Measurements from ENCODE around the gene OSTC.

DNA sequence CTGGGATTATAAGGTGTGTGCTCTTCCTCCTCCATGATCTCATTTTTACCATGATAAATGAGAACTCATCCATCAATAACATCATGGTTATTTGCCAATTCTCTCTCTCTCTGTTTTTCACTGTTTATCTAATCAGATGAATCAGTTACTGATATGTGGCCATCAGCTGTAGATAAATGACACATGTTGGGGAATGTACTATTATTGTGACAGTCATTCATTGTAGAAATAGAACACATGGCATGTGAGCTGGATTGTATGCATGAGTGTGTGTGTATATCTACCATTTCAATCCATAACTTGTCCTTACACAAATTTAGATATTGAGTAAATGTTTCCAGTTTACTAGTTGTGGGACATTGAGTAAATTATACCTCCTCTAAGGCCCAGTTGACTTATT, 53.0 kb downstream of the OSTC start:
- TF ChIP-seq, protein P1, sequence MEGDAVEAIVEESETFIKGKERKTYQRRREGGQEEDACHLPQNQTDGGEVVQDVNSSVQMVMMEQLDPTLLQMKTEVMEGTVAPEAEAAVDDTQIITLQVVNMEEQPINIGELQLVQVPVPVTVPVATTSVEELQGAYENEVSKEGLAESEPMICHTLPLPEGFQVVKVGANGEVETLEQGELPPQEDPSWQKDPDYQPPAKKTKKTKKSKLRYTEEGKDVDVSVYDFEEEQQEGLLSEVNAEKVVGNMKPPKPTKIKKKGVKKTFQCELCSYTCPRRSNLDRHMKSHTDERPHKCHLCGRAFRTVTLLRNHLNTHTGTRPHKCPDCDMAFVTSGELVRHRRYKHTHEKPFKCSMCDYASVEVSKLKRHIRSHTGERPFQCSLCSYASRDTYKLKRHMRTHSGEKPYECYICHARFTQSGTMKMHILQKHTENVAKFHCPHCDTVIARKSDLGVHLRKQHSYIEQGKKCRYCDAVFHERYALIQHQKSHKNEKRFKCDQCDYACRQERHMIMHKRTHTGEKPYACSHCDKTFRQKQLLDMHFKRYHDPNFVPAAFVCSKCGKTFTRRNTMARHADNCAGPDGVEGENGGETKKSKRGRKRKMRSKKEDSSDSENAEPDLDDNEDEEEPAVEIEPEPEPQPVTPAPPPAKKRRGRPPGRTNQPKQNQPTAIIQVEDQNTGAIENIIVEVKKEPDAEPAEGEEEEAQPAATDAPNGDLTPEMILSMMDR (optimal IDR thresholded peaks at IDR 0.05 in 1 of 3, IDR thresholded peaks at IDR 0.05 in 1 of 3, conservative IDR thresholded peaks at IDR 0.05 in 1 of 3; ENCODE audit: extremely low read depth in 1 of 3, insufficient read depth in 2 of 3, low read length in 3 of 3): no peak
- no peak for TF ChIP-seq EZH2 (IDR thresholded peaks at IDR 0.05; ENCODE audit: low read length)
